SK-N-SH (cell line): Measurements from ENCODE around the gene CLDN7. TPM values are rescaled to one million over a fixed set of nuclear protein-coding genes. Genes with fewer than 3 reads are reported as not detected.

ENCODE experiments used
- CTCF ChIA-PET: fragments of 300-600, 350-600 bp; formaldehyde crosslinking; extraction: SDS; loops from one replicate; lab custom pipeline; 2021; lab: Yijun Ruan, JAX
- POLR2A ChIA-PET: fragments of 350-600 bp; sonication (Branson Sonifier 250); formaldehyde crosslinking; extraction: SDS; loops from one replicate; lab custom pipeline; 2020; ENCODE audit warnings: antibody characterized with exemption, inconsistent platforms; lab: Yijun Ruan, JAX
- DNase-seq: peaks from one replicate; pipeline ENCODE4 v3.0.0; 2012
- H2AFZ ChIP-seq: fragments of 200-600 bp; sonication (generic); 2 replicates; pipeline ENCODE4 v1.8.1; 2016; ENCODE audit warnings: antibody characterized with exemption, mild to moderate bottlenecking, low read depth
- H3F3A ChIP-seq: fragments of 200-600 bp; sonication (generic); replicated peaks from 2 replicates; pipeline ENCODE3; 2016; ENCODE audit warnings: antibody characterized with exemption, mild to moderate bottlenecking; ENCODE audit not compliant: insufficient read depth
- H3K27ac ChIP-seq, 2 experiments: fragments of 200-500 bp in 1 of 2; fragments of 200-600 bp in 1 of 2; sonication (Bioruptor generic) in 1 of 2; sonication (generic), shearing (Covaris generic) in 1 of 2; 2 replicates each; pipeline versions ENCODE4 v1.5.1 to v1.6.1; 2014 to 2016; ENCODE audit warnings: low read depth in 2 of 2, inconsistent platforms in 1 of 2, low read length in 1 of 2, mild to moderate bottlenecking in 1 of 2, mixed read lengths in 1 of 2
- H3K27me3 ChIP-seq: fragments of 200-600 bp; sonication (generic), shearing (Covaris generic); 2 replicates; pipeline ENCODE4 v1.6.1; 2016; ENCODE audit warnings: mixed run types; ENCODE audit not compliant: insufficient read depth
- H3K36me3 ChIP-seq, 2 experiments: fragments of 200-500 bp in 1 of 2; fragments of 200-600 bp in 1 of 2; sonication (Bioruptor generic) in 1 of 2; sonication (generic) in 1 of 2; replicated peaks in 1 of 2; 2 replicates each; pipeline versions ENCODE3 to v1.5.1; 2014 to 2016; ENCODE audit warnings: low read length in 1 of 2, mild to moderate bottlenecking in 1 of 2; ENCODE audit not compliant: insufficient read depth in 2 of 2, control insufficient read depth in 1 of 2
- H3K4me1 ChIP-seq, 2 experiments: fragments of 200-500 bp in 1 of 2; fragments of 200-600 bp in 1 of 2; sonication (Bioruptor generic) in 1 of 2; sonication (generic), shearing (Covaris generic) in 1 of 2; 2 replicates each; pipeline versions ENCODE4 v1.5.1 to v1.6.1; 2014 to 2016; ENCODE audit warnings: low read depth in 1 of 2, low read length in 1 of 2, mixed run types in 1 of 2; ENCODE audit not compliant: insufficient read depth in 2 of 2, control insufficient read depth in 1 of 2
- H3K4me2 ChIP-seq: fragments of 200-600 bp; sonication (generic), shearing (Covaris generic); 2 replicates; pipeline ENCODE4 v1.6.1; 2017; ENCODE audit warnings: mixed run types
- H3K4me3 ChIP-seq, 2 experiments: fragments of 200-500 bp in 1 of 2; fragments of 200-600 bp in 1 of 2; sonication (Bioruptor generic) in 1 of 2; sonication (generic), shearing (Covaris generic) in 1 of 2; 2 replicates each; pipeline versions ENCODE4 v1.5.1 to v1.8.1; 2014 to 2016; ENCODE audit warnings: low read depth in 2 of 2, inconsistent platforms in 1 of 2, low read length in 1 of 2, mild to moderate bottlenecking in 1 of 2, mixed read lengths in 1 of 2, moderate library complexity in 1 of 2
- H3K79me2 ChIP-seq: fragments of 200-600 bp; sonication (generic); 2 replicates; pipeline ENCODE4 v1.8.1; 2017; ENCODE audit warnings: mild to moderate bottlenecking; ENCODE audit not compliant: insufficient read depth
- H3K9ac ChIP-seq: fragments of 200-600 bp; sonication (generic); 2 replicates; pipeline ENCODE4 v1.6.1; 2017; ENCODE audit warnings: mixed run types
- H3K9me2 ChIP-seq: fragments of 200-600 bp; sonication (generic); 2 replicates; pipeline ENCODE4 v1.6.1; 2017; ENCODE audit warnings: mixed run types
- H3K9me3 ChIP-seq: fragments of 200-600 bp; sonication (generic); 2 replicates; pipeline ENCODE4 v1.6.1; 2017; ENCODE audit warnings: mixed run types, mild to moderate bottlenecking, moderate library complexity
- H4K20me1 ChIP-seq: fragments of 200-600 bp; sonication (generic); 2 replicates; pipeline ENCODE4 v1.6.1; 2017; ENCODE audit warnings: mild to moderate bottlenecking, mixed run types; ENCODE audit not compliant: insufficient read depth
- EP300 ChIP-seq, 2 experiments: IDR thresholded peaks; 2 replicates each; pipeline versions ENCODE4 v1.4.0 to v1.6.1; 2012; ENCODE audit warnings: borderline replicate concordance in 1 of 2, low read depth in 1 of 2, low read length in 1 of 2
- FOSL2 ChIP-seq: IDR thresholded peaks from 2 replicates; pipeline ENCODE4 v1.4.0; 2012; ENCODE audit warnings: low read depth, mild to moderate bottlenecking, moderate library complexity, borderline replicate concordance
- MEF2A ChIP-seq: IDR thresholded peaks from 2 replicates; pipeline ENCODE4 v1.4.0; 2012; ENCODE audit warnings: low read depth, borderline replicate concordance
- RCOR1 ChIP-seq: fragments of 150-350 bp; IDR thresholded peaks from 2 replicates; pipeline ENCODE4 v1.6.1; 2017; ENCODE audit warnings: antibody characterized with exemption, low read length
- RXRA ChIP-seq: IDR thresholded peaks from 2 replicates; pipeline ENCODE4 v1.4.0; 2012; ENCODE audit warnings: low read depth, mild to moderate bottlenecking, borderline replicate concordance
- SMC3 ChIP-seq: IDR thresholded peaks from 2 replicates; pipeline ENCODE4 v1.6.1; 2012; ENCODE audit warnings: low read depth, low read length, improper control_type of control experiment
- WGBS: methylation state at CpG from one replicate; pipeline ENCODE4 v1.1.6; 2017; ENCODE audit warnings: low lambda C conversion rate; 5-methylcytosine and 5-hydroxymethylcytosine counted together
- polyA plus RNA-seq, 3 experiments: library from polyadenylated mRNA; depleted of rRNA; stranded (reverse); fragments of >200 nt; gene quantifications; 2 replicates each; pipeline ENCODE4 v1.2.3, GENCODE V29; 2012
- TF ChIP-seq, protein P1 (sequence below): IDR thresholded peaks from 2 replicates; pipeline ENCODE4; 2012
- TF ChIP-seq, protein P2 (sequence below): fragments of 150-350 bp; IDR thresholded peaks from 2 replicates; pipeline ENCODE4 v1.6.1; 2016; ENCODE audit warnings: mild to moderate bottlenecking, low read depth, low read length
- TF ChIP-seq, protein P3 (sequence below): fragments of 150-350 bp; IDR thresholded peaks from 2 replicates; pipeline ENCODE4 v1.6.1; 2017; ENCODE audit warnings: antibody characterized with exemption, low read length, low read depth, borderline replicate concordance

The CLDN7 gene
- polyA plus RNA-seq, 1 of the 3 experiments (the other 2 are of a cell fraction), result 5.0 TPM

DNA sequence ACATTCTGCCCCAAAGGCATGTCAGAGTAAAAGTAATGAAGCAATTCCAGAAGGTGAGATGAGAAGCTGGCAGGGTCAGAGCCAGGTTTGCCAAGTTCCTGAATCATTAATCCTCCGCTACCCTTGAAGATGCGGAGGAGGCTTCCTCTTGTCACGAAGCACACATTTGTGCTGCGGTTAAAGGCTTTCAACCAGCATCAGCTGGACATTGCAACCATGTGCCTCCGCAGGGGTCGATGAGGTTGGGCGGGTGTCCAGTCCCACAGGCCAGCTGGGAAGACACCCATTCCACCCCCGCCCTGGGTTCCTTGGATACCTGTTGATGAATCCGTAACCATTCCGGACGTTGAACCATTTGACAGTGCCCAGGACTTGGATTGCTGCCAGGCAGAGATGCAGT is 30.9 kb upstream of the CLDN7 start:
- no peak overlapping the region for H3K9ac ChIP-seq
- no peaks in the 10 kb centered on the region for H3K9me2 ChIP-seq
- no peak overlapping the region for H3K4me2 ChIP-seq
- no peaks in the 10 kb centered on the region for H3K9me3 ChIP-seq
- POLR2A ChIA-PET, result interaction anchor here (0.7 kb wide), 1 partner anchor 55 kb away, joined by 3 read pairs; no protein-coding TSS in a partner anchor
- peaks cover 24% of the 10 kb centered on the region; the same call in 1 of the 2 replicates for H3K27me3 ChIP-seq
- TF ChIP-seq, protein P1, sequence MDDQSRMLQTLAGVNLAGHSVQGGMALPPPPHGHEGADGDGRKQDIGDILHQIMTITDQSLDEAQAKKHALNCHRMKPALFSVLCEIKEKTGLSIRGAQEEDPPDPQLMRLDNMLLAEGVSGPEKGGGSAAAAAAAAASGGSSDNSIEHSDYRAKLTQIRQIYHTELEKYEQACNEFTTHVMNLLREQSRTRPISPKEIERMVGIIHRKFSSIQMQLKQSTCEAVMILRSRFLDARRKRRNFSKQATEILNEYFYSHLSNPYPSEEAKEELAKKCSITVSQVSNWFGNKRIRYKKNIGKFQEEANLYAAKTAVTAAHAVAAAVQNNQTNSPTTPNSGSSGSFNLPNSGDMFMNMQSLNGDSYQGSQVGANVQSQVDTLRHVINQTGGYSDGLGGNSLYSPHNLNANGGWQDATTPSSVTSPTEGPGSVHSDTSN, result no peak
- TF ChIP-seq RCOR1, result no peak
- TF ChIP-seq, protein P2, sequence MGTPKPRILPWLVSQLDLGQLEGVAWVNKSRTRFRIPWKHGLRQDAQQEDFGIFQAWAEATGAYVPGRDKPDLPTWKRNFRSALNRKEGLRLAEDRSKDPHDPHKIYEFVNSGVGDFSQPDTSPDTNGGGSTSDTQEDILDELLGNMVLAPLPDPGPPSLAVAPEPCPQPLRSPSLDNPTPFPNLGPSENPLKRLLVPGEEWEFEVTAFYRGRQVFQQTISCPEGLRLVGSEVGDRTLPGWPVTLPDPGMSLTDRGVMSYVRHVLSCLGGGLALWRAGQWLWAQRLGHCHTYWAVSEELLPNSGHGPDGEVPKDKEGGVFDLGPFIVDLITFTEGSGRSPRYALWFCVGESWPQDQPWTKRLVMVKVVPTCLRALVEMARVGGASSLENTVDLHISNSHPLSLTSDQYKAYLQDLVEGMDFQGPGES, result no peak
- no peak for TF ChIP-seq EP300 (IDR thresholded peaks at IDR 0.05; ENCODE audit: borderline replicate concordance in 1 of 2, low read depth in 1 of 2, low read length in 1 of 2)
- TF ChIP-seq, all 33 proteins: peak for 0
- no peaks in the 10 kb centered on the region for H3K36me3 ChIP-seq
- no peak overlapping the region for H3K4me3 ChIP-seq
- no peaks in the 10 kb centered on the region for H4K20me1 ChIP-seq
- H3K27ac ChIP-seq, result no peak overlapping the region
- peaks cover 3 to 8% of the 10 kb centered on the region in 2 experiments; a peak in 1 of 4 replicates for H3K4me1 ChIP-seq
- H2AFZ ChIP-seq, result no peak overlapping the region
- peak; percentile 22 for DNase-seq
- no peaks in the 10 kb centered on the region for H3K79me2 ChIP-seq
- H3F3A ChIP-seq, result peaks cover 15% of the 10 kb centered on the region
- CTCF ChIA-PET, result interaction anchor here (0.7 to 3.5 kb wide), 5 partner anchors 11 to 272 kb away, joined by 3 to 34 read pairs (median 3); partner anchors contain the start of gene SLC2A4
- 72% methylated on average over 8 of the region's 11 CpGs for WGBS

DNA sequence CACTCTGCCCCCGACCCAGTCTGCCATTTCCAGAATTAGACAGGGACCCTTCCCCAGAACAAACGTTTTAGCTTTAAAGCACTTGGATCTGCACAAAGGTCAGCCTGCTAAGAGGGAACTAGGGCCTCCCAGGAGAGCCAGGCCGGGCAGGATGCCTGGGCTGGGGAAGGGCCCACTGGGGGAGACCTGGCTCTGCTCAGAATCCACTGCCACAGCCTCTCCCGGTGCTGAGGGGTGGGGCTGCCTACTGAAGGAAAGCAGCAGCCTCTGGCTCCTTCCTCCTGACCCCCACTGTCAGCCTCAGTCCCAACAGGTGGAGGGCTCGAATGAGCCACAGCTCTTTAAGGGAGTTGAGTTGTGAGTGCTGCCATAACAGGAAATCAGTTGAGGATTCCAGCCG is 30.5 kb upstream of the CLDN7 start:
- H4K20me1 ChIP-seq, result no peaks in the 10 kb centered on the region
- H3K9me3 ChIP-seq, result no peaks in the 10 kb centered on the region
- H3K4me3 ChIP-seq, result no peak overlapping the region
- H3K36me3 ChIP-seq, result no peaks in the 10 kb centered on the region
- CTCF ChIA-PET, result interaction anchor here (0.7 to 3.5 kb wide), 4 partner anchors 11 to 247 kb away, joined by 3 to 34 read pairs (median 6); partner anchors contain the start of gene SLC2A4
- TF ChIP-seq SMC3, result no peak
- TF ChIP-seq MEF2A, result no peak
- TF ChIP-seq, protein P3, sequence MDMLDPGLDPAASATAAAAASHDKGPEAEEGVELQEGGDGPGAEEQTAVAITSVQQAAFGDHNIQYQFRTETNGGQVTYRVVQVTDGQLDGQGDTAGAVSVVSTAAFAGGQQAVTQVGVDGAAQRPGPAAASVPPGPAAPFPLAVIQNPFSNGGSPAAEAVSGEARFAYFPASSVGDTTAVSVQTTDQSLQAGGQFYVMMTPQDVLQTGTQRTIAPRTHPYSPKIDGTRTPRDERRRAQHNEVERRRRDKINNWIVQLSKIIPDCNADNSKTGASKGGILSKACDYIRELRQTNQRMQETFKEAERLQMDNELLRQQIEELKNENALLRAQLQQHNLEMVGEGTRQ, result no peak
- no peak for TF ChIP-seq RXRA
- no peak for TF ChIP-seq FOSL2
- TF ChIP-seq, all 33 proteins: peak for 0
- POLR2A ChIA-PET, result interaction anchor here (0.7 kb wide), 1 partner anchor 54 kb away, joined by 3 read pairs; no protein-coding TSS in a partner anchor
- H3K27me3 ChIP-seq, result peaks cover 28% of the 10 kb centered on the region; the same call in 1 of the 2 replicates
- peaks cover 3 to 8% of the 10 kb centered on the region in 2 experiments; a peak in 1 of 4 replicates for H3K4me1 ChIP-seq
- WGBS, result 37% methylated on average over 5 of the region's 6 CpGs
- no peak overlapping the region for H2AFZ ChIP-seq
- H3K4me2 ChIP-seq, result no peak overlapping the region
- peaks cover 15% of the 10 kb centered on the region for H3F3A ChIP-seq
- no peaks in the 10 kb centered on the region for H3K9me2 ChIP-seq
- no peak overlapping the region for H3K9ac ChIP-seq
- no peak overlapping the region for H3K27ac ChIP-seq
- DNase-seq, result peak; percentile 35
- H3K79me2 ChIP-seq, result no peaks in the 10 kb centered on the region
